Measurements from ENCODE around the gene FKBP2. TPM values are rescaled to one million over a fixed set of nuclear protein-coding genes. Genes with fewer than 3 reads are reported as not detected.

Gene FKBP2
- total and polyA plus RNA-seq, 2 of the 13 experiments (the other 11 are each of a cell fraction or from before 2014, with no cell fraction given): 30.1 to 53.3 TPM

DNA sequence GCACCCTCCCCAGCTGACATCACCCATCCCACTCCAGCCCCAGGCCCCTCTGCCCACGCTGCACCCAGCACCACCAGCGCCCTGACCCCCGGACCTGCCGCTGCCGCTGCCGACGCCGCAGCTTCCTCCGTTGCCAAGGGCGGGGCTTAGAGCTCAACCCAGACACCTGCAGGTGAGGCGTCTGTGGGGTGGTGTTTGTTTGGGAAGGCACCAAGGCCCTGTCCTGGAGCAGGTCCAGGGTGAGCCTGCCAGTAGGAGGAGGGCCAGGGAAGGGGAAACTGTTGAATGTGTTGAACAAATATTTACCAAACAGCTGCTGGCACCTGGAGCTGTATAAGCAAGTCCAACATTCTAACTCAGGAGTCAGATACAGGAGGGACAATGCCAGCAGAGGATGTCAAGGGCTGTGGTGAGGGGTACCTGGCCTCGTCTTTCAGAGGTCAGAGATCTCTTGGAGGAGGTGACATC lies 3.4 kb upstream of the FKBP2 start (continued):
- TF ChIP-seq ZFP36 (IDR thresholded peaks at IDR 0.05; ENCODE audit: borderline replicate concordance, low read depth, low read length, partially characterized antibody): no peak
- TF ChIP-seq, protein P1, sequence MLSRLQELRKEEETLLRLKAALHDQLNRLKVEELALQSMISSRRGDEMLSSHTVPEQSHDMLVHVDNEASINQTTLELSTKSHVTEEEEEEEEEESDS (CRISPR knock-in tag; IDR thresholded peaks at IDR 0.05; ENCODE audit: borderline replicate concordance): no peak
- 0 out of 2 replicates have a peak, but pooled peaks have one; percentile 24 for TF ChIP-seq REPIN1 (CRISPR knock-in tag; IDR thresholded peaks at IDR 0.05; ENCODE audit: borderline replicate concordance, low read depth)
- peak; percentile 76; the same call in 1 of the 2 replicates for TF ChIP-seq ZNF605 (CRISPR knock-in tag; IDR thresholded peaks at IDR 0.05)
- TF ChIP-seq, protein P2, sequence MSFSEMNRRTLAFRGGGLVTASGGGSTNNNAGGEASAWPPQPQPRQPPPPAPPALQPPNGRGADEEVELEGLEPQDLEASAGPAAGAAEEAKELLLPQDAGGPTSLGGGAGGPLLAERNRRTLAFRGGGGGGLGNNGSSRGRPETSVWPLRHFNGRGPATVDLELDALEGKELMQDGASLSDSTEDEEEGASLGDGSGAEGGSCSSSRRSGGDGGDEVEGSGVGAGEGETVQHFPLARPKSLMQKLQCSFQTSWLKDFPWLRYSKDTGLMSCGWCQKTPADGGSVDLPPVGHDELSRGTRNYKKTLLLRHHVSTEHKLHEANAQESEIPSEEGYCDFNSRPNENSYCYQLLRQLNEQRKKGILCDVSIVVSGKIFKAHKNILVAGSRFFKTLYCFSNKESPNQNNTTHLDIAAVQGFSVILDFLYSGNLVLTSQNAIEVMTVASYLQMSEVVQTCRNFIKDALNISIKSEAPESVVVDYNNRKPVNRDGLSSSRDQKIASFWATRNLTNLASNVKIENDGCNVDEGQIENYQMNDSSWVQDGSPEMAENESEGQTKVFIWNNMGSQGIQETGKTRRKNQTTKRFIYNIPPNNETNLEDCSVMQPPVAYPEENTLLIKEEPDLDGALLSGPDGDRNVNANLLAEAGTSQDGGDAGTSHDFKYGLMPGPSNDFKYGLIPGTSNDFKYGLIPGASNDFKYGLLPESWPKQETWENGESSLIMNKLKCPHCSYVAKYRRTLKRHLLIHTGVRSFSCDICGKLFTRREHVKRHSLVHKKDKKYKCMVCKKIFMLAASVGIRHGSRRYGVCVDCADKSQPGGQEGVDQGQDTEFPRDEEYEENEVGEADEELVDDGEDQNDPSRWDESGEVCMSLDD (CRISPR knock-in tag; IDR thresholded peaks at IDR 0.05; ENCODE audit: borderline replicate concordance): peak; percentile 14; the same call in 1 of the 2 replicates
- 0 out of 2 replicates have a peak, but pooled peaks have one; percentile 42 for TF ChIP-seq ZNF780A (CRISPR knock-in tag; IDR thresholded peaks at IDR 0.05)
- TF ChIP-seq TBP (CRISPR knock-in tag; IDR thresholded peaks at IDR 0.05): no peak
- TF ChIP-seq CREM (IDR thresholded peaks at IDR 0.05): no peak
- no peak for TF ChIP-seq CREM (CRISPR knock-in tag; IDR thresholded peaks at IDR 0.05)
- no peak for TF ChIP-seq SUZ12 (IDR thresholded peaks at IDR 0.05; ENCODE audit: low read depth, low read length)
- no peak for TF ChIP-seq CCAR2 (optimal IDR thresholded peaks at IDR 0.05; ENCODE audit: low read depth, low read length)
- no peak for TF ChIP-seq GTF3A (CRISPR knock-in tag; conservative IDR thresholded peaks at IDR 0.05)
- TF ChIP-seq, protein P3, sequence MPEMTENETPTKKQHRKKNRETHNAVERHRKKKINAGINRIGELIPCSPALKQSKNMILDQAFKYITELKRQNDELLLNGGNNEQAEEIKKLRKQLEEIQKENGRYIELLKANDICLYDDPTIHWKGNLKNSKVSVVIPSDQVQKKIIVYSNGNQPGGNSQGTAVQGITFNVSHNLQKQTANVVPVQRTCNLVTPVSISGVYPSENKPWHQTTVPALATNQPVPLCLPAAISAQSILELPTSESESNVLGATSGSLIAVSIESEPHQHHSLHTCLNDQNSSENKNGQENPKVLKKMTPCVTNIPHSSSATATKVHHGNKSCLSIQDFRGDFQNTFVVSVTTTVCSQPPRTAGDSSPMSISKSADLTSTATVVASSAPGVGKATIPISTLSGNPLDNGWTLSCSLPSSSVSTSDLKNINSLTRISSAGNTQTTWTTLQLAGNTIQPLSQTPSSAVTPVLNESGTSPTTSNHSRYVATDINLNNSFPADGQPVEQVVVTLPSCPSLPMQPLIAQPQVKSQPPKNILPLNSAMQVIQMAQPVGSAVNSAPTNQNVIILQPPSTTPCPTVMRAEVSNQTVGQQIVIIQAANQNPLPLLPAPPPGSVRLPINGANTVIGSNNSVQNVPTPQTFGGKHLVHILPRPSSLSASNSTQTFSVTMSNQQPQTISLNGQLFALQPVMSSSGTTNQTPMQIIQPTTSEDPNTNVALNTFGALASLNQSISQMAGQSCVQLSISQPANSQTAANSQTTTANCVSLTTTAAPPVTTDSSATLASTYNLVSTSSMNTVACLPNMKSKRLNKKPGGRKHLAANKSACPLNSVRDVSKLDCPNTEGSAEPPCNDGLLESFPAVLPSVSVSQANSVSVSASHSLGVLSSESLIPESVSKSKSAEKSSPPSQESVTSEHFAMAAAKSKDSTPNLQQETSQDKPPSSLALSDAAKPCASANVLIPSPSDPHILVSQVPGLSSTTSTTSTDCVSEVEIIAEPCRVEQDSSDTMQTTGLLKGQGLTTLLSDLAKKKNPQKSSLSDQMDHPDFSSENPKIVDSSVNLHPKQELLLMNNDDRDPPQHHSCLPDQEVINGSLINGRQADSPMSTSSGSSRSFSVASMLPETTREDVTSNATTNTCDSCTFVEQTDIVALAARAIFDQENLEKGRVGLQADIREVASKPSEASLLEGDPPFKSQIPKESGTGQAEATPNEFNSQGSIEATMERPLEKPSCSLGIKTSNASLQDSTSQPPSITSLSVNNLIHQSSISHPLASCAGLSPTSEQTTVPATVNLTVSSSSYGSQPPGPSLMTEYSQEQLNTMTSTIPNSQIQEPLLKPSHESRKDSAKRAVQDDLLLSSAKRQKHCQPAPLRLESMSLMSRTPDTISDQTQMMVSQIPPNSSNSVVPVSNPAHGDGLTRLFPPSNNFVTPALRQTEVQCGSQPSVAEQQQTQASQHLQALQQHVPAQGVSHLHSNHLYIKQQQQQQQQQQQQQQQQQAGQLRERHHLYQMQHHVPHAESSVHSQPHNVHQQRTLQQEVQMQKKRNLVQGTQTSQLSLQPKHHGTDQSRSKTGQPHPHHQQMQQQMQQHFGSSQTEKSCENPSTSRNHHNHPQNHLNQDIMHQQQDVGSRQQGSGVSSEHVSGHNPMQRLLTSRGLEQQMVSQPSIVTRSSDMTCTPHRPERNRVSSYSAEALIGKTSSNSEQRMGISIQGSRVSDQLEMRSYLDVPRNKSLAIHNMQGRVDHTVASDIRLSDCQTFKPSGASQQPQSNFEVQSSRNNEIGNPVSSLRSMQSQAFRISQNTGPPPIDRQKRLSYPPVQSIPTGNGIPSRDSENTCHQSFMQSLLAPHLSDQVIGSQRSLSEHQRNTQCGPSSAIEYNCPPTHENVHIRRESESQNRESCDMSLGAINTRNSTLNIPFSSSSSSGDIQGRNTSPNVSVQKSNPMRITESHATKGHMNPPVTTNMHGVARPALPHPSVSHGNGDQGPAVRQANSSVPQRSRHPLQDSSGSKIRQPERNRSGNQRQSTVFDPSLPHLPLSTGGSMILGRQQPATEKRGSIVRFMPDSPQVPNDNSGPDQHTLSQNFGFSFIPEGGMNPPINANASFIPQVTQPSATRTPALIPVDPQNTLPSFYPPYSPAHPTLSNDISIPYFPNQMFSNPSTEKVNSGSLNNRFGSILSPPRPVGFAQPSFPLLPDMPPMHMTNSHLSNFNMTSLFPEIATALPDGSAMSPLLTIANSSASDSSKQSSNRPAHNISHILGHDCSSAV (CRISPR knock-in tag; IDR thresholded peaks at IDR 0.05; ENCODE audit: borderline replicate concordance): no peak
- TF ChIP-seq ZXDC (CRISPR knock-in tag; IDR thresholded peaks at IDR 0.05): no peak
- no peak for TF ChIP-seq ZFP36L1 (CRISPR knock-in tag; IDR thresholded peaks at IDR 0.05)

Measured in HepG2 (cell line).